A673 (cell line): ENCODE results near the gene RASL10B. TPM values are rescaled to one million over a fixed set of nuclear protein-coding genes. Genes with fewer than 3 reads are reported as not detected.
A peak's percentile ranks its signal among the peaks of the same experiment; 100 is the strongest.

ENCODE experiments used
- BruUV-seq: library from RNA; stranded (reverse); fragments of 400-500 nt; replicated peaks from 2 replicates; lab custom pipeline; 2021; lab: Mats Ljungman, UMichigan
- CTCF ChIA-PET: fragments of 300-600 bp; sonication (Branson Sonifier 250); formaldehyde crosslinking; loops from one replicate; lab custom pipeline; 2022; ENCODE audit warnings: antibody characterized with exemption; lab: Charles Lee
- POLR2A ChIA-PET: fragments of 300-600 bp; sonication (Branson Sonifier 250); formaldehyde crosslinking; loops from one replicate; lab custom pipeline; 2022; ENCODE audit warnings: antibody characterized with exemption; ENCODE audit not compliant: low non-redundant PET; lab: Charles Lee
- DNase-seq: peaks from one replicate; pipeline ENCODE4 v3.0.0-alpha.2; 2015; ENCODE audit warnings: low spot score
- H3K27ac ChIP-seq: fragments of 200-600 bp; sonication (generic); 2 replicates; pipeline ENCODE4 v1.5.1; 2016; ENCODE audit warnings: mixed run types, low read depth, mild to moderate bottlenecking, mixed read lengths, antibody characterized with exemption, low read length; ENCODE audit not compliant: poor library complexity, severe bottlenecking
- H3K27me3 ChIP-seq: fragments of 200-600 bp; sonication (generic); replicated peaks from 2 replicates; pipeline ENCODE4 v1.6.1; 2017; ENCODE audit warnings: mixed run types, low read depth, mild to moderate bottlenecking, mixed read lengths, antibody characterized with exemption, low read length; ENCODE audit not compliant: insufficient read depth, poor library complexity
- H3K36me3 ChIP-seq: fragments of 200-600 bp; sonication (generic); 2 replicates; pipeline ENCODE4 v1.6.1; 2016; ENCODE audit warnings: mixed run types, mild to moderate bottlenecking, mixed read lengths, antibody characterized with exemption, low read length; ENCODE audit not compliant: insufficient read depth, poor library complexity, severe bottlenecking
- H3K4me1 ChIP-seq: fragments of 200-600 bp; sonication (generic); 2 replicates; pipeline ENCODE4 v1.6.1; 2017; ENCODE audit warnings: mixed run types, mild to moderate bottlenecking, mixed read lengths, antibody characterized with exemption, low read length; ENCODE audit not compliant: insufficient read depth, poor library complexity, severe bottlenecking
- H3K4me3 ChIP-seq: fragments of 200-600 bp; sonication (generic); 2 replicates; pipeline ENCODE4 v1.5.1; 2016; ENCODE audit warnings: low read depth, mixed run types, mild to moderate bottlenecking, mixed read lengths, low read length; ENCODE audit not compliant: poor library complexity, severe bottlenecking
- H3K9me3 ChIP-seq: fragments of 200-600 bp; sonication (generic); 2 replicates; pipeline ENCODE4 v1.6.1; 2016; ENCODE audit warnings: mixed run types, low read depth, mild to moderate bottlenecking, mixed read lengths, antibody characterized with exemption, low read length; ENCODE audit not compliant: poor library complexity, severe bottlenecking
- CTCF ChIP-seq: fragments of 300-800, 200-600 bp; sonication (generic); conservative IDR thresholded peaks from 2 replicates; pipeline ENCODE4 v1.5.1; 2017; ENCODE audit warnings: low read depth, mild to moderate bottlenecking, antibody characterized with exemption, low read length, moderate library complexity, mixed read lengths
- EZH2 ChIP-seq: fragments of 200-600 bp; sonication (generic); IDR thresholded peaks from 2 replicates; pipeline ENCODE4 v1.6.1; 2017; ENCODE audit warnings: borderline replicate concordance, low read depth, mild to moderate bottlenecking, mixed read lengths, antibody characterized with exemption, low read length; ENCODE audit not compliant: poor library complexity, severe bottlenecking
- intact Hi-C: fragments of 100-400 bp; cut with micrococcal nuclease; formaldehyde crosslinking; loops from one replicate; pipeline ENCODE4 v1.10.0; 2022; ENCODE audit not compliant: unreplicated experiment
- total RNA-seq: library from RNA; stranded (reverse); gene quantifications from 2 replicates; pipeline ENCODE4 v1.2.3, GENCODE V29; 2021

Gene RASL10B
- total RNA-seq, 1 experiment from 2014 or later, result 15.9 TPM

- intact Hi-C loops, result no loop called here
- no peaks in the 10 kb centered on the region for H3K9me3 ChIP-seq
- POLR2A ChIA-PET, result no interaction called here
- no peaks in the 10 kb centered on the region for H3K27me3 ChIP-seq
- CTCF ChIA-PET, result no interaction called here
- H3K4me1 ChIP-seq, result no peaks in the 10 kb centered on the region
- TF ChIP-seq CTCF (no peak), EZH2 (no peak)
- no peaks in the 10 kb centered on the region for H3K36me3 ChIP-seq
- no peak overlapping the region for H3K4me3 ChIP-seq
- H3K27ac ChIP-seq, result no peak overlapping the region
- no peak for DNase-seq
- no TSS peak for BruUV-seq
Measured at GRCh38 chr17:35766489-35766877, 35.0 kb downstream of the RASL10B start.

GRCh38 chr17:35766903-35767510 is 35.6 kb downstream of the RASL10B start:
- DNase-seq, result peak; percentile 12
- POLR2A ChIA-PET, result no interaction called here
- TF ChIP-seq EZH2, result no peak
- TF ChIP-seq CTCF, result 0 out of 2 replicates have a peak, but pooled peaks have one; percentile 27
- H3K9me3 ChIP-seq, result no peaks in the 10 kb centered on the region
- CTCF ChIA-PET, result interaction anchor here (0.6 kb wide), 1 partner anchor 21 kb away, joined by 6 read pairs; no protein-coding TSS in a partner anchor
- BruUV-seq, result no TSS peak
- H3K4me1 ChIP-seq, result no peaks in the 10 kb centered on the region
- H3K4me3 ChIP-seq, result no peak overlapping the region
- H3K27me3 ChIP-seq, result no peaks in the 10 kb centered on the region
- H3K36me3 ChIP-seq, result no peaks in the 10 kb centered on the region
- intact Hi-C loops, result no loop called here
- H3K27ac ChIP-seq, result no peak overlapping the region

- Histone ChIP-seq H3K4me3 (no peak overlapping the region), H3K27me3 (no peaks in the 10 kb centered on the region), H3K4me1 (no peaks in the 10 kb centered on the region), H3K36me3 (no peaks in the 10 kb centered on the region), H3K27ac (no peak overlapping the region), H3K9me3 (no peaks in the 10 kb centered on the region)
- intact Hi-C loops, result no loop called here
- no peak for DNase-seq
- TF ChIP-seq CTCF, result no peak
- TF ChIP-seq EZH2, result no peak
- no TSS peak for BruUV-seq
- ChIA-PET CTCF (no interaction called here), POLR2A (no interaction called here)
Measured at GRCh38 chr17:35768797-35769196, 37.4 kb downstream of the RASL10B start.
